ENCODE measurements around the gene LRRC56. TPM values are rescaled to one million over a fixed set of nuclear protein-coding genes. Genes with fewer than 3 reads are reported as not detected.
"Not testable (repeated sequence)": the region's sequence is repeated elsewhere in the genome, so short reads cannot be mapped to it uniquely, and the experiment has no call there.

The LRRC56 gene
- total RNA-seq, 1 donor from 2014 or later: 2.1 TPM

- no peak for DNase-seq
These were observed 21.8 kb downstream of the LRRC56 start for GRCh38 chr11:559020-559620.

- DNase-seq: no peak
These were observed 22.5 kb downstream of the LRRC56 start for GRCh38 chr11:559712-560304.

- peak; percentile 92 for DNase-seq
These were observed 23.2 kb downstream of the LRRC56 start, which contains the start of the genes LMNTD2 and RASSF7 for GRCh38 chr11:560305-561147. TSS of gene LMNTD2 (minus strand) at chr11:560738. CDS start at chr11:560716, 22 bp downstream. TSS of gene RASSF7 (plus strand) at chr11:560970. CDS start at chr11:561769, 799 bp downstream.

GRCh38 chr11:561148-562003, 24.0 kb downstream of the LRRC56 start:
- DNase-seq: no peak

- DNase-seq: no peak
These were observed 24.8 kb downstream of the LRRC56 start for GRCh38 chr11:562046-562645.

GRCh38 chr11:563066-563811, 25.9 kb downstream of the LRRC56 start:
- DNase-seq: no peak

- DNase-seq: no peak
These were observed 26.7 kb downstream of the LRRC56 start for GRCh38 chr11:563812-564578.

GRCh38 chr11:565921-566509, 28.7 kb downstream of the LRRC56 start:
- DNase-seq: no peak

- no peak for DNase-seq
These were observed 29.8 kb downstream of the LRRC56 start for GRCh38 chr11:567011-567628.

GRCh38 chr11:567629-568292, 30.4 kb downstream of the LRRC56 start:
- DNase-seq: no peak

- peak; percentile 97 for DNase-seq
These were observed 31.2 kb downstream of the LRRC56 start for GRCh38 chr11:568306-569157.

GRCh38 chr11:569158-569885, 32.0 kb downstream of the LRRC56 start:
- DNase-seq: peak; percentile 22

GRCh38 chr11:571802-572185, 34.5 kb downstream of the LRRC56 start:
- no peak for DNase-seq

GRCh38 chr11:573146-573759, 35.9 kb downstream of the LRRC56 start:
- no peak for DNase-seq

GRCh38 chr11:574031-574570, 36.8 kb downstream of the LRRC56 start:
- DNase-seq: not testable (repeated sequence)

- DNase-seq: no peak
These were observed 37.4 kb downstream of the LRRC56 start for GRCh38 chr11:574632-575312.

All from tongue (tissue), 2 donors.